NCI-H187 (cell line): Measurements from ENCODE around the gene OR10H3.
"Not testable (repeated sequence)": the region's sequence is repeated elsewhere in the genome, so short reads cannot be mapped to it uniquely, and the experiment has no call there.

Experiments used
- DNase-seq, 2 experiments: peaks; one replicate each; lab custom pipeline; 2025; lab: John Stamatoyannopoulos, UW

OR10H3 gene, protein sequence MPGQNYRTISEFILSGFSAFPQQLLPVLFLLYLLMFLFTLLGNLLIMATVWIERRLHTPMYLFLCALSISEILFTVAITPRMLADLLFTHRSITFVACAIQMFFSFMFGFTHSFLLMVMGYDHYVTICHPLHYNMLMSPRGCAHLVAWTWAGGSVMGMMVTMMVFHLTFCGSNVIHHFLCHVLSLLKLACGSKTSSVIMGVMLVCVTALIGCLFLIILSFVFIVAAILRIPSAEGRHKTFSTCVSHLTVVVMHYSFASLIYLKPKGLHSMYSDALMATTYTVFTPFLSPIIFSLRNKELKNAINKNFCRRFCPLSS

DNA sequence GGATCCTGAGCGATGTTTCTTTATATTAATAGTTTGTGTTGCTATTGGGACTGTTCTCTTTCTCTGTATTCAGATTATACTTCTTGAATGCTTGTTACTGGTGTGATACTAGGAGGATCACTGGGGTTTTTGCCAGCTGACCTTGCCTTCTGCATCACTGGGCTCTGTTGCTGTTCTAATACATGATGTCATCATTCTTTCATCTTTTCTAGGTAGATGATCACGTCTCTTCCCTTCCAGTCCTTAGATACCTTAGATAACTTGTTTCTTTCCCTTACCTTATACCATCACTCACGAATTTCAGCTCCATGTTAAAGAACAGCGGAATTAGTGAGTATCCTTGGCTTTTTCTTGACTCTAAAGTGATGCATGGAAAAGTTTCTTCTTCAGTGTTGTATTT lies at the start of gene OR10H3:
Gene OR10H3, plus strand, starts transcription at position 264 of the 400 bp plus-strand sequence. CDS start 3,408 bp downstream, outside the sequence.
- no peak for DNase-seq

DNA sequence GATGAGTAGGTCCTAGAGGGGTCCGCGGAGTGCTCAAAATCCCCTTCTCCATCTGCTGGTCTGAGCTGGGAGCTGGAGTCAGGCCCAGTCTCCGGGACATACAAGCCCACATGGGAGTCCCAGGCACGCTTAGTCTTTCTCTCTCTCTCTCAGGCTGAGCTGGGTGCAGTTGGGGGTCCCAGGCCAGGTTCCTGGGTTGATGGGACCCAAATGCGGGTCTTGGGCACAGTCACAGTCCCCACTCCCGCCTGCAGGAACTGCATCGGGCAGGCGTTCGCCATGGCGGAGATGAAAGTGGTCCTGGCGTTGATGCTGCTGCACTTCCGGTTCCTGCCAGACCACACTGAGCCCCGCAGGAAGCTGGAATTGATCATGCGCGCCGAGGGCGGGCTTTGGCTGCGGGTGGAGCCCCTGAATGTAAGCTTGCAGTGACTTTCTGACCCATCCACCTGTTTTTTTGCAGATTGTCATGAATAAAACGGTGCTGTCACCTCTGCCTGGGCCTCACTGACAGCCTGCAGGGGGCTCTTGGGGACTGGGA lies 41.1 kb upstream of the OR10H3 start:
- DNase-seq: no peak

DNA sequence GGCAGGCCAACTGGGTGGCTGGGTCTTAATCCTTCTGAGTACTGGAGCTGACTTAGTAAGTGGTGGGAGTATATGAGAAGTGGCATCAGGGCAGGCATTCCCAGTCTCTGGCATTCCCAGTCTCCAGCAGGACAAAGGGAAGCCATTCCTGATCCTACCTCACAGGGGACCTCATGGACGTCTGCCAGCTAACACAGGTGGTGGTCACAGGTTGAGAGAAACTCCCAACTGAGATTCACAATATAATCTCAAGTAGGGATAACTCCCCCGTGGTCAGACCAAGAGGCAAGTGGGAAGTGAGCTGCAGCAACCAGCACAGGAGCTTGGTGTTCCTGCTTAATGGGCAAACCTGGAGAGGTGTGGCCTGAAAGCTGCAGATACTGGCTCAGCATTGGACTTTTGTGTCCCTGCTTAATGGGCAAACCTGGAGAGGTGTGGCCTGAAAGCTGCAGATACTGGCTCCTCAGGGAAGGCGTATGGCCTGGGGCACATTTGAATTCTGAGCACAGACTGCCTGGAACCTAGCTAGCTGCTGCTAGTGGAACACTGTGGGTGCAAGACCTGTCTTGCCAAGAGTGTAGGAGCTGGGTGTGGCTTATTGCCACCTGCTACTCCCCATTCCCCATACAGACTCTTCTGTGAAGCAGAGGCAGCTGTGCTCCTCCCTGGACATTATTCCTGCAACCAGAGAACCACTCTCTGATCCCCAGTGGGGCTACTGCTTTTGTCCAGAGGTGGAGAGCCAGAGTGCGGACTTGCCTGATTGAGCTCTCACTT lies 35.8 kb upstream of the OR10H3 start:
- no peak for DNase-seq

DNA sequence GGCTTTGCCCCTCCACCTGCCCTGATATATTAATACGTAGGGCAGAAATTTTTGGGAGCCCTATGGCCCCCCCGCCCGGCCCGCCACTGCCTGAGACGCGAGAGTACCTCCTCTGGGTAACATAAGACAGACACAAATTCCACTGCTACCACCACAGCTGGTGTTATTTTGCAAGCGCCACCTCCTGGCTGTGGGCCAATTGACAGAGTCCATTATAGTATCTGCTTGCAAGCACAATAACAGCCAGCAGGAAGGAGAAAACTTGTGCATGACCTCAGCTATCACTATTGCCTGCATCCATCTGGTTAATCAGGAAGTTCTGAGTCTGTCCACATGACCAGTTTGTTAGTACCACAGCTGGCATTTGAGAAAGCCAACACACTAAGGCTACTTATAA lies 35.3 kb upstream of the OR10H3 start:
- DNase-seq: no peak

DNA sequence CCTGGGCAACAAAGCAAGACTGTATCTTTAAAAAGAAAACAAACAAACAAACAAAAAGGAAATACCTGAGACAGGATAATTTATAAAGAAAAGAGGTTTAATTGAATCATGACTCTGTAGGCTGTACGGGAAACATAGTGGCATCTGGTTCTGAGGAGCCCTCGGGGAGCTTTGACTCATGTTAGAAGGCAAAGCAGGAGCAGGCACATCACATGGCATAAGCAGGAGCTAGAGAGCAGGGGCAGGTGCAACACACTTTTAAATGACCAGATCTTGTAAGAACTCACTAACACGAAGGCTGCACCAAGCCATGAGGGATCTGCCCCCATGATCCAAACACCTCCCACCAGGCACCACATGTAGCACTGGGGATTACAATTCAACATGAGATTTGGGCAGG lies 23.1 kb upstream of the OR10H3 start:
- DNase-seq: no peak

DNA sequence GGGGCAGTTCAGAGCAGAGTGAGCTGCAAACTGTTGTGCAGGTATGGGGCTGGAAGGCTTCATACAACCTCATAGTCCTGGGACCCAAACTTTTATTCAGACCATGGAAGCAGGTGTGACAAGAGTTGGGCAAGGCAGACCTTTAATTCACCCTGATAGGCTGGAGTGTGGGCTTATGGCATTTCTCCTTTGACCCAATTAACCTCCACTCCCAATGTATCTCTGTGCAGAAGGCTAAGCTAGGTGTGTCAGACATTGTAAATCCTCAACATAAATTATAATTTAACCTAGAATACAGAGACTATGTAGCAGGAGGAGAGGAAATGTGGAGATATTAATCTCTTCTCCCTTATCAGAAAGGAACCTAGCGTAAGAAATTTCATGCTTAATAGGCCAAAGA lies 22.1 kb upstream of the OR10H3 start:
- no peak for DNase-seq

DNA sequence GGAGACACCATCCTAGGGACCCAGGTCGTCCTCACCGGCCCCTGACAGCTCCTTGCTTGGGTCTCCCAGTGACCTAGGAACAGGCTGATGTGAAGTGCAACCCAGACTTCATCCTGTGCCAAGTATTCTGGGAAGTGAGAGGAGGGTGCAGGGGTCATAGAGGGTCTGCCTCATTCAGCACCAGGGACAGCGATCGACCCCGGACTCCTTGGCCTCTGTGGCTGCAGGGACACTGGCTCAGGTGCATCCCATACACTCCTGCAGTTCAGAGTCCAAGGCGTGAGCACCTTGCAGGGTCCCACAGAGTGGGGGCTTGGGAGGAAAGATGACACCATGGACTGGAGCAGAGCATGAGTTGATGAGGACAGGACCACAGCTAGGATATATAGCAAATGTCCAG lies 20.0 kb upstream of the OR10H3 start:
- no peak for DNase-seq

DNA sequence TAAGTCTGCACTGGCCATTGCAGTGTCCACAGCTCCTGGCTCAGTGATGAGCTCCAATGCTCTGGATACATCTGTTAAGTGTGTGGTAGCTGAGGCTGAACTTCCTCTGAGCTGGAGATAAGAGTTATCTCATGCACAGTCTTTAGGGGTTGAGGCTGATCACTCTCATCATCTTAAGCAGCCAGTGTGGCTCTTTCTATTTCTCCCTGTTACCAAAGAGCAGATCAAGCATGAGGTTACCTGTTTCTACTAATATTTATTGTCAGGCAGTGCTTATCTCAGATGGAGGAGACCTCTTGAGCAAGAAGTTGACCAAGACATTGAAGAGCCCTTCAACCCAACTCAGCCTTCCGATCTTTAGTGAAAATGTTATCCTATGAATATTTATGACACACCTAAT lies 16.5 kb upstream of the OR10H3 start:
- DNase-seq: no peak

DNA sequence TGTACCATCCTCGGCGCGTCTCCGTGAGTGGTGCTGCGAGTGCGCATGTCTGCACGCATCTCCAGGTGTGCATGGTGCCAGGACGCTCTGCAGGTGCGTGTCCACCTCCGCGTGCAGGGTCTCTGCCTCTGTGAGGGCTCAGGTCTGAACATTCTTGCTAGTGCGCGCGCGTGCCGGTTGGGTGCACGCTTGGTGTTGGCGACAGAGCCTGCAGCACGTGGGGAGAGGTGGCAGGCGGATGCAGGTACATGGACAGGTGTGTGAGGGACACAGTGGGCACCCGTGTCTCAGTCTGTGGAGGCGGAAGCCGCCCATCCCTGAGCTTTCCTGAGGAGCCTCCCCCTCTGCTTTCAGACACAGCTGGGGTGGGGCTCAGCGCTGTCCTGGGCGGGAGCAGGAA lies 14.8 kb upstream of the OR10H3 start:
- no peak for DNase-seq

DNA sequence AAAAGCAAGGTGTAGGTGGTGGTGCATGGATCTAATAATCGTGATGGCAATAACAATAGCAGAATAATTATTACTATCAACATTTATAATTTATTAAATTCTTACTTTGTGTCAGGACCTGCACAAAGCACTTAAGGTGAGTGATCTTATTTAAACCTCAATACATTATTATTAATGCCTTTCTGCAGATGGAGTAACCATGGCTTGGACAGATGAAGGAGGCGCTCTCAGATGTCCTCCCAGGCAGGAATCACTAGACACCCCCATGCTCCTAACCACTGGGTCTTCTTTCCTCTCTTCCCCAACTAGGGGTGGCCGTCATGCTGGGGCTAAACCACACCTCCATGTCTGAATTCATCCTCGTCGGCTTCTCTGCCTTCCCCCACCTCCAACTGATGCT lies 10.1 kb upstream of the OR10H3 start, which contains the start of gene OR10H2:
Gene OR10H2, plus strand, starts transcription at position 301 of the 400 bp plus-strand sequence. Its CDS starts 20 bp downstream, at position 321.
- no peak for DNase-seq

DNA sequence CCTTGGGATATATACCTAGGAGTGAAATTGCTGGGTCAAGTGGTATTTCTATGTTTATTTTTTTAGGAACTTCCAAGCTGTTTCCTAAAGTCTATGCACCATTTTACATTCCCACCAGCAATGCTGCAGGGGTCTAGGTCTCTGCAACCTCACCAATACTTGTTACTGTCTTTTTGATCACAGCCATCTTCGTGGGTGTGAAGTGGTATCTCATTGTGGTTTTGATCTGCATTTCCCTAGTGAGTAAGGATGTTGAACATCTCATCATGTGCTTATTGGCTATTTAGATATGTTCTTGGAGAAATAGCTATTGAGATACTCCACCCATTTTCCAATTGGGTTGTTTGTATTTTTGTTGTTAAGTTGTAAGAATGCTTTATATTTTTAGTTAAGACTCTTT lies 7.2 kb upstream of the OR10H3 start:
- no peak for DNase-seq

DNA sequence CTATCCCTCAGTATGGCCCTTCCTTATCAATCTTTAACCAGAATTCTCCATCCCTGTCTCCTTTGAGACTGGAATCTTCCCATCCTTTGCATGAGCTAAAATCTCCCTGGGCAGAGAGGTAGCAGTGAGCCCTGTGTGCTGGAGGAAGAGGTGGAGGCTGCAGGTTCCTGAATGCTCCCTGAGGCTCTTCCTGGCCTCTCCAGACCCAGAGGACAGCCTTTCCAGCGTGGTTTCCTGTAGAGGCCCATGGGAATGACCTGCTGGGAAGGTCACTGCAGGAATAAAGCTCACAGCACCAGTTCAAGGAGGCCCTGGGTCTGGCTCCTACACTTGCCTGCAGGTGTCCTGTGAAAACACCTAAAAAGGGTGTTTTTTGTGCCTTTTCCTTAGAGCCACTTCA lies 5.4 kb upstream of the OR10H3 start:
- no peak for DNase-seq

DNA sequence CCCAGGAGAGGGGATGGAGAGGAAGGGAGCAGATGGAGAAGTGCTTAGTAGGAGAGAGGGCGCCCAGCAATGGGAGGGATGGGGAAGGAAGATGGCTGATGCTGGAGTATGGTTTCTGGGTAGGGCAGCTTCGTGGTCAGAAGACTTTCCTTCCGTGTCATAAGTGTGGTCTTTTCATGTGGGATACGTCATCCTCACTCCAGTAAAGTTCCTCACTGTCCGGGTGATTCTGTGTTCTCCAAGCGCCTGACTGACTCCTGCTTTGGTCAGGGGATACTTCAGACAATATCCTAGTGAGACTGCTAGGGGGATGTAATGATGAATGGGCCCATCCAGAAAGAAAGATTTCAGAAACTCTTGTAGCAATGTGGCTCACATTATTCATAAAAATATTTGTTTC lies 3.9 kb upstream of the OR10H3 start:
- DNase-seq: no peak

DNA sequence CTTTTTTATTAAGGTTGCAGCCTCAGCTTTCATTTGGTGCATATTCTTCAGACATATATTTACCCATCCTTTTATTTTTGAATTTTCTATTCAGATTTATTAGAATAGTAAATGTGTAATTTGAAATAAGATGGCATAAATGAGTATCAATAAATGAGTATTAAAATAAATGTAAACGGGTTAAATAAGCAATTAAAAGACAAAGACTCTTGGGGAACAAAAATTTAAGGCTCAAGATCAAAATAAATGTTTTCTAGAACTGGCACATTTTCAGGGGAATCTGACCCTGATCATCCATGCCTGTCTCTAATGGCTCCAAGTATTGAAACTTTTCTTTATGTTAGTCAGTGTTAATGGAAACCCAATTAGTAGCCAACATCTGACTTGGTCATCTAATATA lies 3.0 kb downstream of the OR10H3 start:
- DNase-seq: no peak

DNA sequence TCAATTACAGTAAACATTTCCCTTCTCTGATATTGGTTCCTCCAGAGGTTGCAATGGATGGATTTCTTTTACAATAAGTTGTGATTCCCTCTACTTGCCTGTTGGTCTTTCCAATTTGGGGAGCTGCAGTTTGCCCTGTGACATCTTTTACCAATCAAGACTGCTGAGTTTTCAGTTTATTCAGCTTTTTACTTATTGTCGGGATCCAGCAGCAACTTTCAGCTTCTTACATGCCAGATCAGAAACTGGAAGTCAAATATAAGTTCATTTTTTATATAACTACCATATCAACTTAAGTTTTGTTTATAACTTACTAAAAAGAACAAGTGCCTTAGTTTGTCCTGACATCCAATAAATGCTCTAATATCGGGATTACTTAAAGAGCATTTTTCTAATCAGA lies 10.5 kb downstream of the OR10H3 start:
- DNase-seq: no peak

DNA sequence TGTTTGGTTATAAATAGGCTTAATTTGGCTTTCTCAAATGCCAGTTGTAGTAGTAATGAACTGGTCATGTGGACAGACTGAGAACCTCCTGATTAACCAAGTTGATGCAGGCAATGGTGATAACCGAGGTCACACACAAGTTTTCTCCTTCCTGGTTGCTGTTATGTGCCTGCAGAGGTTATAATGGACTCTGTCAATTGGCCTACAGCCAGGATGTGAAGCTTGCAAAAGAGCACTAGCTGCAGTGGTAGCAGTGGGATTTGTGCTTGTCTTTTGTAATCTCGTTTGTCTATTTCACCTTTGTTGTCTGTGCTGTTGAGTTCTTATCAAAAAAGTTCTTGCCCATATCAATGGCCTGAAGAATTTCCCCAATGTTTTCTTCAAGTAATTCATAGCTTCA lies 20.6 kb downstream of the OR10H3 start:
- no peak for DNase-seq

DNA sequence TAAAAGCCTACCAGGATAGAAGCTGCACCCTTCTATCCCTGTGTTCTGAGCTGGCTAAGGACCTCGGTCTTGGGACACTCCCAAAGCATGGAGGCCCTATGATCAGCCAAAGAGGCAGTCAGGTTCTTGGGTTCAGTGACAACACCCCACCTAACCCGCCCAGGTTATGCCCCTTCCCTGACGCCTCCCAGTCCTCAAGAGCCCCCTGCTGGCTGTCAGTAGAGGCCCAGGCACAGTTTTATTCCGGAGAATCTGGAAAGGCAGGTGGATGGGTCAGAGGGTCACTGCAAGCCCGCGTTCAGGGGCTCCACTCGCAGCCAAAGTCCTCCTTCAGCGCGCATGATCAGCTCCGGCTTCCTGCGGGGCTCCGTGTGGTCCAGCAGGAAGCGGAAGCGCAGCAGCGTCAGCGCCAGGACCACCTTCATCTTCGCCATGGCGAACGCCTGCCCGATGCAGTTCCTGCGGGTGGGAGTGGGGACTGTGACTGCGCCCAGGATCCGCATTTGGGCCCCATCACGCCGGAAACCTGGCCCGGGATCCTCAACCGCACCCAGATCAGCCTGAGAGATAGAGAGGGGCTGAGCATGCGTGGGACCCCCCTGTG lies 22.3 kb downstream of the OR10H3 start:
- no peak for DNase-seq

DNA sequence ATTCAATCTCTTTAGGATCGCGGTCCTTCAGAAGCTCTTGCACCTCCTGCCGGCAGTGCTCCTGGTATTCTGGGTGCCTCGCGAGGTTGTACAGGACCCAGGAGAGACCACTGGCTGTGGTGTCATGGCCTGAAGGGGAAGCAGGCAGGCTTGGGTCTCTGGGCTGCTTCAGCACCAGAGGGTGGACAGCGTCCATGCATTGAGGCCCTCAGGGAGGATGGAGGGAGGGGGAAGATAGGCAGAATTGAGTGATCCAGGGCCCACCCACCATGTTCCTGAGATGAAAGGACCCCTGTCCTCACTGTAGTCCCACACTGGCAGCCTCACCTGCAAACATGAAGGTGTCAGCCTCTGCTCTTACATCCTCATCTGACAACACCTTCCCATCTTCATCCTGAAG lies 31.8 kb downstream of the OR10H3 start:
- no peak for DNase-seq

DNA sequence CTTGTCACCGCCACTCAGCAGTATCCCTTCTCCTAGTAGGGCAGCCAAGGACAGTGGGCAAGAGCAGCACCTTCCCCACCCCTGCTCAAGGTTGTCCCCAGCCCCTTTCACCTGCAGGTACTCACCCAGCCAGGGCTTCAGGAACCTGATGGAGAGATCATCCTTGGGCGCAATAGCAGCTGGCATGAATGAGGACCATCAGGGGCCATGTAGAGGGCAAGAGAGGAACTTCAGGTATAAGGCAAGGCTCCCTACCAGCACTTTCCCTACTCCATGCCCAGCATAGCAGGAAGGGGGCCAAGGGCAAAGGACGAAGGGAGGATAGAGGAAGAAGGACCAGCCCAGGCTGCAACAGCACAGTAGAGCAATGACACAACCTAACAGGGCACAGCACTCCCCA lies 36.4 kb downstream of the OR10H3 start:
- not testable (repeated sequence) for DNase-seq

DNA sequence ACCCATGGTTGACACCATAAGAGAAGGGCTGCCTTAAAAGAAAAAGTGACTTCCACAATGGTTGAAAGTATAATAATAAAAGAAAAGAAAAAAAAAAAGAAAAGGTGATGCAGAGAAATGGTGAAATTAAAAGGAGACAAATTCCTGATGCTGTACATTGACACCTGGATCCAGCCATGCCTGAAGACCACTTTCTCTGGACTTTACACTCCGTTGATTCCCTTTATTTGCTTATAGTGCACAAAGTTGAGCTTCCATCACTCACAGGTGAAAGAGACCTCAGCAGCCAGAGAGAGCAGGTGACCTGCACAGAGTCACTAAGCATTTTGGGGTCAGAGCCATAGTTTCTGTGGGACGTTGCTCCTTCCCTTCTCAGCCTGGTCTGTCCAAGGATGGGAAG lies 37.5 kb downstream of the OR10H3 start:
- DNase-seq: no peak

DNA sequence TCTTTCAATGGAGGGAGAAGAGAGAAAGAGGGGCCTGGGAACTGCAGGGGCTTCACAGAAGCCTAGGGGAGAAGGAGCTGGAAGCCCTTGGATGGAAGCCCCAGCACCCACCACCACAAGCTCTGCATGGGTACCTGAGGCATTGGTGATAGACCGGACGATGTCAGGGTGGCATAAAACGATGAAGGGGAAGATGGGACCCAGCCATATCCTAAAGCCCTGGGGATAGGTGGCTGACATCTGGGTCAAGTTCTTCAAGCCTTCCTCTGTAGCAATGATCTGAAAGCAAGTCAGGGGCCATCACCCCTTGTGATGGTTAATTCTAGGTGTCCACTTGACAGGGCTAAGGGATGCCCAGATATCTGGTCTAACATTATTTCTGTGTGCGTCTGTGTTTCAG lies 38.5 kb downstream of the OR10H3 start:
- no peak for DNase-seq

DNA sequence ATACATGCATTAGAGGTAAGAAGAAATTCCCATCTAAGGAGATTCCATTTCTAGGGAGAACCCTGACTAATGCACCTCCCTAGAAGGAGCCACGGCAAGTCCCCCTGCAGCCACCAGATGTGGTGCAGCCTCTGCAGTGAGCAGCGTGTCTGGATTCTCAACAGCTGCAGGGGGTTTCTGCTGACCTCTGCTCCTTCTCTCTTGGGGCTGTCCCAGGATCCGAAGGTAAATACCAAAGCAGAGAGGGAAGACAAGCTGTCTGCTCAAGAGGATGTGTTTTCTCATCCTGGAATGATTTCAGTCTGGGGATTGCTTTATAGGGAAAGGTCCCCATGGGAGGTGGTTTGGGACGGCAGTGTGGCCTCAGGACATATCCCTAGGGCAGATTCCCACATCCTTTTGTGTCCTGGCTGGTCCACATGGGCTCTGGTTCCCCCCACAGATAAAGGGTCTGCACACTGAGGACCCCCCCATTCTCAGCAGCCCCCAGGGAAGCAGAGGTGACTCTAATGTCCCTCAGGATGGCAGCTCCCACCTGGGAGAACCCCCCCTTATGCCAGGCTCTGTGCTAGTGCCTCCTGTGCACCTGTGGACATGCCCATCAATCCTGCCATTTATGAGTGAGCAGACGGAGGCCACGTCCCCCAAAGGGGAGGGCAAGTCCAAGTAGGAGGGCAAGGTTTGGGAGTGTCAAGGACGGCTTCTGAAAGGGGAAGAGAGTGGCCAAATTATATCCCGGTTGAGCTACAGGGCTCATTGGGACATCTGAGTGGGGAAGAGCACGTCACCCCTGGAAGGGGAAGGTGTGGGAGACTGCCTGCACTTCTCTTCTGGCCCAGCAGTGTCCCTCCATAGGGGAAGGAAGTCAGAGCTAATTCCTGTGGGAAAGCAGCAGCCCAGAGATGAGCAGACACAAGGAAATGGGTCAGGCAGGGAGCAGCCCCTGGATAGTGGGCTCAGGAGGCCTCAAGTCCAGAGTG lies 39.5 kb downstream of the OR10H3 start:
- DNase-seq: no peak
